ENCODE results near the gene BRMS1L. TPM values are rescaled to one million over a fixed set of nuclear protein-coding genes. Genes with fewer than 3 reads are reported as not detected.

The BRMS1L gene
- total and polyA plus RNA-seq, 2 of the 13 experiments (the other 11 are each of a cell fraction or from before 2014, with no cell fraction given) = 21.1 to 23.8 TPM

DNA sequence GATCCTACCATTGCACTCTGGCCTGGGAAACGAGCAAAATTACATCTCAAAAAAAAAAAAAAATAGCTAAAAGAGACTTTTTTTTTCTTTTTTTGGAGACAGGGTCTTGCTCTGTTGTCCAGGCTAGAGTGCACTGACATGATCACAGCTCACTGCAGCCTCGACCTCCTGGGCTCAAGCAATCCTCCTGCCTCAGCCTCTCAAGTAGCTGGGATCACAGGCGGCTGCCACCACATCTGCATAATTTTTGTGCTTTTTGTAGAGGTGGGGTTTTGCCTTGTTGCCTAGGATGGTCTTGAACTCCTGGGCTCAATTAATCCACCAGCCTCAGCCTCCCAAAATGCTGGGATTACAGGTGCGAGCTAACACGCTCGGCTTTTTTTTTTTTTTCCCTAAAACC is 28.3 kb upstream of the BRMS1L start (continued):
- TF ChIP-seq ZNF772 (CRISPR knock-in tag; IDR thresholded peaks at IDR 0.05) = peak; percentile 50; the same call in 1 of the 2 replicates
- TF ChIP-seq SMARCE1 (IDR thresholded peaks at IDR 0.05; ENCODE audit: borderline replicate concordance) = no peak
- TF ChIP-seq ZNF770 (CRISPR knock-in tag; IDR thresholded peaks at IDR 0.05) = 0 out of 2 replicates have a peak, but pooled peaks have one; percentile 36
- peak; percentile 67 for TF ChIP-seq ZMYM3 (CRISPR knock-in tag; IDR thresholded peaks at IDR 0.05)
- no peak for TF ChIP-seq PCBP1 (IDR thresholded peaks at IDR 0.05; ENCODE audit: borderline replicate concordance, low read depth, low read length)
- 0 out of 2 replicates have a peak, but pooled peaks have one; percentile 28 for TF ChIP-seq ZNF788 (CRISPR knock-in tag; IDR thresholded peaks at IDR 0.05; ENCODE audit: borderline replicate concordance)
- TF ChIP-seq ZNF574 (CRISPR knock-in tag; IDR thresholded peaks at IDR 0.05) = 0 out of 2 replicates have a peak, but pooled peaks have one; percentile 21
- no peak for TF ChIP-seq RARA (CRISPR knock-in tag; IDR thresholded peaks at IDR 0.05)
- 0 out of 2 replicates have a peak, but pooled peaks have one; percentile 30 for TF ChIP-seq ZNF224 (CRISPR knock-in tag; IDR thresholded peaks at IDR 0.05)
- TF ChIP-seq ZNF761 (CRISPR knock-in tag; conservative IDR thresholded peaks at IDR 0.05) = no peak
- no peak for TF ChIP-seq SPEN (CRISPR knock-in tag; IDR thresholded peaks at IDR 0.05; ENCODE audit: low read depth)
- TF ChIP-seq NRL (CRISPR knock-in tag; IDR thresholded peaks at IDR 0.05; ENCODE audit: borderline replicate concordance) = peak; percentile 91
- 0 out of 2 replicates have a peak, but pooled peaks have one; percentile 73 for TF ChIP-seq DZIP1 (CRISPR knock-in tag; IDR thresholded peaks at IDR 0.05)
- TF ChIP-seq ZNF713 (CRISPR knock-in tag; IDR thresholded peaks at IDR 0.05) = no peak
- TF ChIP-seq ZNF382 (CRISPR knock-in tag; IDR thresholded peaks at IDR 0.05; ENCODE audit: borderline replicate concordance) = no peak
- 0 out of 2 replicates have a peak, but pooled peaks have one; percentile 26 for TF ChIP-seq ZNF747 (CRISPR knock-in tag; IDR thresholded peaks at IDR 0.05; ENCODE audit: borderline replicate concordance)
- 0 out of 2 replicates have a peak, but pooled peaks have one; percentile 64 for TF ChIP-seq ZNF329 (CRISPR knock-in tag; IDR thresholded peaks at IDR 0.05; ENCODE audit: low read depth)
- TF ChIP-seq ZNF335 (CRISPR knock-in tag; IDR thresholded peaks at IDR 0.05) = no peak

Measured in HepG2 (cell line).